Measurements from ENCODE around the gene OR8B2.
"Not testable (repeated sequence)": the region's sequence is repeated elsewhere in the genome, so short reads cannot be mapped to it uniquely, and the experiment has no call there.

OR8B2 gene

GRCh38 chr11:124384399-124384798 is at the start of gene OR8B2:
Gene OR8B2 (minus strand): TSS chr11:124384499. CDS start chr11:124383343, 1,156 bp downstream.
- no peak for DNase-seq (ENCODE audit: low spot score)

GRCh38 chr11:124429599-124429998 is 45.3 kb upstream of the OR8B2 start:
- no peak for DNase-seq (ENCODE audit: low spot score)

GRCh38 chr11:124424384-124424921 is 40.2 kb upstream of the OR8B2 start, which contains the start of gene OR8B4:
Gene OR8B4 (minus strand): TSS chr11:124424871. CDS start chr11:124424871, 0 bp downstream.
- no peak for DNase-seq (ENCODE audit: low spot score)

GRCh38 chr11:124421043-124421442 is 36.7 kb upstream of the OR8B2 start:
- DNase-seq (ENCODE audit: low spot score), result no peak

- no peak for DNase-seq (ENCODE audit: low spot score)
Observed at GRCh38 chr11:124415356-124415923, 31.1 kb upstream of the OR8B2 start.

- DNase-seq (ENCODE audit: low spot score), result no peak
Observed at GRCh38 chr11:124409906-124410305, 25.6 kb upstream of the OR8B2 start.

GRCh38 chr11:124405581-124405980 is 21.3 kb upstream of the OR8B2 start:
- no peak for DNase-seq (ENCODE audit: low spot score)

- not testable (repeated sequence) for DNase-seq (ENCODE audit: low spot score)
Observed at GRCh38 chr11:124403186-124403585, 18.9 kb upstream of the OR8B2 start.

GRCh38 chr11:124402326-124402922 is 18.1 kb upstream of the OR8B2 start:
- DNase-seq (ENCODE audit: low spot score), result no peak

GRCh38 chr11:124398924-124399323 is 14.6 kb upstream of the OR8B2 start, which contains the start of gene OR8B3:
Gene OR8B3 (minus strand): TSS chr11:124399024. CDS start chr11:124397351, 1,673 bp downstream.
- no peak for DNase-seq (ENCODE audit: low spot score)

- DNase-seq (ENCODE audit: low spot score), result not testable (repeated sequence)
Observed at GRCh38 chr11:124396847-124397246, 12.5 kb upstream of the OR8B2 start.

GRCh38 chr11:124394408-124394807 is 10.1 kb upstream of the OR8B2 start:
- DNase-seq (ENCODE audit: low spot score), result no peak

GRCh38 chr11:124382857-124383256 is 1.4 kb downstream of the OR8B2 start:
- DNase-seq (ENCODE audit: low spot score), result not testable (repeated sequence)

GRCh38 chr11:124380585-124380984 is 3.7 kb downstream of the OR8B2 start:
- no peak for DNase-seq (ENCODE audit: low spot score)

GRCh38 chr11:124376280-124376679 is 8.0 kb downstream of the OR8B2 start:
- no peak for DNase-seq (ENCODE audit: low spot score)

- no peak for DNase-seq (ENCODE audit: low spot score)
Observed at GRCh38 chr11:124359566-124359965, 24.7 kb downstream of the OR8B2 start.

GRCh38 chr11:124346311-124346955 is 37.9 kb downstream of the OR8B2 start:
- DNase-seq (ENCODE audit: low spot score), result no peak

GRCh38 chr11:124344346-124344745 is 40.0 kb downstream of the OR8B2 start:
- DNase-seq (ENCODE audit: low spot score), result no peak

GRCh38 chr11:124340142-124340447 is 44.2 kb downstream of the OR8B2 start:
- DNase-seq (ENCODE audit: low spot score), result no peak

GRCh38 chr11:124339396-124340141 is 44.7 kb downstream of the OR8B2 start:
- no peak for DNase-seq (ENCODE audit: low spot score)
